Tibial nerve (tissue), 4 donors: ENCODE measurements around the gene PRXL2A.

ENCODE experiments used
- CTCF ChIP-seq, 5 experiments: fragments of 200-600 bp in 3 of 5; fragments of 450-650 bp in 2 of 5; sonication (generic) in 3 of 5; IDR thresholded peaks; one replicate each; pipeline ENCODE4 v1.5.1; 2016 to 2019; ENCODE audit warnings: antibody characterized with exemption in 5 of 5, mild to moderate bottlenecking in 3 of 5, moderate library complexity in 2 of 5
- EP300 ChIP-seq, 2 donors: sonication (generic); formaldehyde crosslinking; IDR thresholded peaks; one replicate each; pipeline ENCODE4 v1.6.1; 2017; ENCODE audit warnings: antibody characterized with exemption in 2 of 2, mild to moderate bottlenecking in 1 of 2
- POLR2A ChIP-seq, 2 donors: fragments of 450-650 bp; IDR thresholded peaks; one replicate each; pipeline ENCODE4 v1.6.1; 2017; ENCODE audit warnings: antibody characterized with exemption in 2 of 2, mild to moderate bottlenecking in 2 of 2, moderate library complexity in 2 of 2

GRCh38 chr10:80437227-80437626 is 28.9 kb downstream of the PRXL2A start:
- TF ChIP-seq CTCF (IDR thresholded peaks at IDR 0.05), result no peak
- TF ChIP-seq POLR2A (IDR thresholded peaks at IDR 0.05), result no peak
- no peak for TF ChIP-seq EP300 (IDR thresholded peaks at IDR 0.05)
